HG02870 (cell line): ENCODE results near the gene PNMT.
"Not testable (repeated sequence)": the region's sequence is repeated elsewhere in the genome, so short reads cannot be mapped to it uniquely, and the experiment has no call there.

Source experiments
- ATAC-seq: cut with Tn5 transposase; IDR thresholded peaks from one replicate; pipeline ENCODE4 v1.9.1; 2021; ENCODE audit warnings: mild to moderate bottlenecking, moderate library complexity; ENCODE audit not compliant: unreplicated experiment

PNMT gene

DNA sequence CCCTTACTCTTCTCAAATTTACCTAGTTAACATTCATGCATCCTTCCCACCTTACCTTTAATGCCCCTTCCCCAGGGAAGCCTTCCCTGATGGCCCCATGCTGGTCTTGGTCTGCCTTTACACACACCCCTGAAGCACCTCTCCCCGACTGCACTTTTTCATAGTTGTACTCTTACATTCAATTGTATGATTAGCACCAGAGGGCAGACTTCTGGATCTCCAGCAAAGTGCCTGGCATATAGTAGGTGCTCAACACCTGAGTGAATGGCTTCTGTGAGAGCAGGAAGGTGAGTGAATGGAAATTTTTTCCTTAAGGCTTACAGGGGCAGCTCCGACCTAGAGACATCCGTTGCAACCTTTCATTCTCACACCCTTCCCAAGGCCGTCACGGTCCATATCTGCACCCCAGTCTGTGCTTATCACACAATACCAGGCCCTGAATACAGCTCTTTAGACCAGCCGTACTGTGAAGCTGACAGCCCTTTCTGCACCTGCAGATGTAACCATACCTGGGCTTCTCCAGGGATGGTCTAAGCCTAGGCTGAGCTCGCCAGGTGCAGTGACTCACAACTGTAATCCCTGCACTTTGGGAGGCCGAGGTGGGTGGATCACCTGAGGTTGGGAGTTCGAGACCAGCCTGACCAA is 15.2 kb downstream of the PNMT start:
- ATAC-seq: no peak

DNA sequence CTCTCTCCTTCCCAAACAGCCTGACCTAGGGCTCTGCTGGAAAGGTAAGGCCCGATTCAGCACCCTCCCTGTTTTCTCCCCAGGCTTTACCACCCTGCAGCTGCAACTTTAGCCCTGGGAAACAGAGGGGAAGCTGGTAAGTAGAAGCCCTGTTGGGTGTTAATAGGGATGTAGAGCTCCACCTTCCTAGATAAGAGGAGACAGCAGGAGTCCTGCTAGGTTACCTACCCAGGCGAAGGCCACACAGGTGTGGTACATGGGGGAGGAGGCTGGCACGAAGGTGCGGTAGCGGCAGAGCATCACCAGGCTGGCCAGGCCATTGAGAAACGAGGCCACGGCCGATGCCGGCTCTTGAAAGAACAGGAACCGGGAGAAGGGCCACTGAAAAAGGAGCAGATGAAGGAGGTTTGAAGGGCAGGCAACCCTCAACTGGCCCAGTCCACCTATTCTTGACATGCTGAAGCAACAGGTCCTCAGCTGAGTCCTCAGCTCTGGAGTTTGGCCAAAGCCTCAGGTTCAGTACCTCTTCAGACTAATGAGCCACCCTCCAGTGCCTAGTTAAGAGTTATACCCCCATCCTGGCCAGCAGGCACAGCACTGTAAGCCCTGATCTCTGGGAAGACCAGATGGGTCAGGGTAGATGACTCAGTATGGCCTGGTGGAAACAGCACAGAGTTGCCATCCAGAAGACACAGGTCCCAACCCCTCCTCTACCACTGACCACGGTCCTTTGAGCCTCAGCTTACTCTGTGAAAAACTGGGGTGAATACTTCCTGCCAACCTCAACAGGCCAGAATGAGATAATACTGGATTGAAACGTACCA is 16.3 kb downstream of the PNMT start:
- ATAC-seq: no peak

DNA sequence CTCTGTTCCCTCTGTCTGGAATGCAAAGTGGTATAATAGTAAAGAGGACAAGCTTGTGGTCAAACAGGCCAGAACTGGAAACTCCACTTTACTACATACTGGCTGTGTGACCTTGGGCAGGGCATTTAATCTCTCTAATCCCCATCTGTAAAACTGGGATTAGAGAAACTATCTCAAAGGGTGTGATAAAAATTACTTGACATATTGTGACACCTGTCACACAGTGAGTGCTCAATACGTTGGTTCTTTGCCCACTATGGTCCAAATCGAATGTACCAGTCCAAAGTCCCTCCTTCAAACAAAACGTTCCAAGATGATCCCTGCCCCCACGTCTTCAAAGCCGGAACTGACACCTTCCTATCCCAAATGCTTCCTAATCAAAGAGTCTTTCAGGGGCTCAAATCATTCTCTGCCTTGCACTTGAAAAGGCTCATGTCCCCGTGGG is 18.9 kb downstream of the PNMT start:
- no peak for ATAC-seq

DNA sequence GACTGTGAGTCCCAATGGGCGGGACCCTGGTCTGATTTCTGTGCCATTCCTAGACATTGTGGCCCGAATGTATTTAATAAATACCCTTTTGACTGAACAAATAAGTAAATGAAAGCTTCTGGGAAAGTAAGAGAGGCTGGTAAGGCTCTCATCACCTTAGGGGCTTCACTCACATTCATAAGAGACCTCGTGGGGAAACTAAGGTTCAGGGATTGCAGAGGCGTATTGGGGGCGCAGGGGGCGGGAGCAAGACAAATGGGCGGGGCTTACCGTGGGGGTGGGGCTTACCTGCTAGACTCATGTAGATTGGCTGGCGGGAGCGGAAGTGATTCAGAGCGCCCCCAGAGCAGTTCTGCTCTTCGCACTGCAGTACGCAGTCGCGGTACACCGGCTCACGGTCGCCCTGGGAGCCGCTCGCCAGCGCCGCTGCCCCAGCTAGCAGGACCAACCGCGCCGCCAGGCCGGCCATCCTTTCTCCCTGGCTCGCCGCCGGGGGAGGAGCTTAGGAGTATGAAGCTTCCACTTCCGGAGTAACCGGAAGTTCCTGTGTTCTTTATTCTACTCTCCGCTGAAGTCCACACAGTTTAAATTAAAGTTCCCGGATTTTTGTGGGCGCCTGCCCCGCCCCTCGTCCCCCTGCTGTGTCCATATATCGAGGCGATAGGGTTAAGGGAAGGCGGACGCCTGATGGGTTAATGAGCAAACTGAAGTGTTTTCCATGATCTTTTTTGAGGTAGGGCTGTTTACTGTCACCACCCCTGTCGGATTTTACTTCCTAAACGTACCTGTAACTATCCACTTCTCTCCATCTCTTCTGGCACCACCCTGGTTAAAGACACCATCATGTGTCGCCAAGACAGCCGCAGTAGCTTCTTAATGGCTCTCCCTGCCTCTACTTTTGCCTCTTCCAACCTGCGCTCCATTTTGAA is 19.6 kb downstream of the PNMT start, which contains the start of gene PGAP3:
Gene PGAP3, minus strand, starts transcription at position 512 of the 929 bp plus-strand sequence. Its CDS starts 43 bp downstream, at position 469.
- peak; percentile 84 for ATAC-seq

DNA sequence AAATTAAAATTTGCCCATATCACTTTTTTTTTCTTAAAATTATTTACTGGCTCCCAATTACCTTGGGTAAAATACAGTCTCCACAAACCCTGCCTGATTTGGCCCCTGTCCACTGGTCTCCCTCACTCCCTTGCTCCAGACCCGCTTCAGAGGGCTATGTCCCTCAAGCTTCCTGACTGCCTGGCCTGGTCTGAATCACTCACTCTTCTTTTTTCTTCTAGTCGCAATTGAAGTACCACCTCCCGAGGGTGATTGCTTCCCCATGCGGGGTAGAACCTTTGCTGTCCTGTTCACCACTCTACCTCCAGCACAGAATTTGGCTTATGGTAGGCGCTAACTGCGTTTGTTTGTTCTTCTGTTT is 20.2 kb downstream of the PNMT start:
- no peak for ATAC-seq

DNA sequence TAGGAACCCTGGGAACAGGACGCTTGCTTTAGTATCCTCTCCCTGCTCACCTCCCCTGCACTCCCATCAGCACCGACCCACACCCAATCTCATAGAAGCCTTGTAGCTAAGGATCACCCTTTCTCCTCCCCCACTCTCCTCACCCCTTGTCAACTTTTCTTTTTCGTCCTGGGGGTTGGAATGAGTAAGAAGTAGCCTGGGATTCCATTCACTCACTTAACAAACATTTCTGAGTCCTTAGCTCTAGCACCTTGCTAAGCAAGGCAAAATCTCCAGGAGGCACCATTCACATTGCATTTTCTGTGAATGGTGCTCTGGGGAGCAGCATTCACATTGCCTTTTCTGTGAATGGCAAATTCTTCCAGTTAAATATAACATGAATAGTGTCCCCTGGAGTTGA is 20.7 kb downstream of the PNMT start:
- ATAC-seq: no peak

DNA sequence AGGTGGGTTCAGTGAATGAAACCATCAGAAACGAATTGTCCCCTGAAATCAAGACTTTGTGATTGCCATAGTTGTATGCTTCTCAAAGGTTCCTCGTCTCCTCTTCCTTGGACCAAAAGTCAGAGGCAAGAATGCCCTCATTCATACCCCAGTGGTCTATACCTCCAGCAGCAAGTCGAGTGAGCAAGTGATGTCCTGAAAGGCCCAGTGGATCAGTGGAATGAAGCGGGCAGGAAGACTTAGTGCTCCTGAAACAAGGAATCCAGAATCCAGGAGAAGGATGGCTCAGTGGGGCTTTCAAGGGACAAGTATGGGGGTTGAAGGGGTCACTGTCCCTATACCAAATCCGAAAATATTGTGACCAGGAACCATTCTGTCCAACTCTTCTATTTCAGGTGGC is 26.3 kb downstream of the PNMT start:
- ATAC-seq: no peak

DNA sequence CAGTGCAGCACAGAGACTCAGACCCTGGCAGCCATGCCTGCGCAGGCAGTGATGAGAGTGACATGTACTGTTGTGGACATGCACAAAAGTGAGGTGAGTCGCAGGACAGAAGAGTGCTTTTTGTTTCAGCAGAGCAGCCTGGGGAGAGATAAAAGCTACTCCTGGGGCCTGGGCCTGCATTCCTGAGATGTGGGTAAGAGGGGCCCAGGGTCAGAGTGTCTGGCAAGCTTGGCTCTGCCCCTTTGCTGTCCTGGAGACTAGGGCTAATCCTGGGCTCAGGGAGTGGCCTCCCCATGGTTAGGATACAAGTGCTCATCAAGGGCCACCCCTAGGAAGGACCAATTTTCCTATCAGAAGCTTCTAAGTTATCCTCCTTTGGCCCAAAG is 26.8 kb downstream of the PNMT start:
- ATAC-seq: no peak

DNA sequence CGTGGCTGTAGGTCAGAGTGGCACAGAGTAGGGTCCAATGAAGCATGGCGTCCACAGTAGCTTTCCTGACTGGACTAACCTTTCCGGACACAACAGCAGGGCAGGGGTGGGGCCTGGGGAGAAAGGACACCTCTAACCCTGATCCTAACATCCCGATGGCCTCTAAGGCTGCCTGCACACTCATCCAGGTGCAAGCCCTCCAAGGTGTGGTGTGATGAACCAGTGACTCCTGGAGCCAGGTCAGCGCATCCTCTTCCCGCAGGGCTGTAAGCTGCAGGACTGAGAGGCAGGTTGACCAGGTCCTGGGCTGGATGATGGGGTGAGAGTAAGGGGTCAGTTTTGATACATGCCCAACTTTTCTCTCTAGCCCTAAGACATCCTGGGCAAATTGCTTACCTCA is 28.5 kb downstream of the PNMT start:
- no peak for ATAC-seq

DNA sequence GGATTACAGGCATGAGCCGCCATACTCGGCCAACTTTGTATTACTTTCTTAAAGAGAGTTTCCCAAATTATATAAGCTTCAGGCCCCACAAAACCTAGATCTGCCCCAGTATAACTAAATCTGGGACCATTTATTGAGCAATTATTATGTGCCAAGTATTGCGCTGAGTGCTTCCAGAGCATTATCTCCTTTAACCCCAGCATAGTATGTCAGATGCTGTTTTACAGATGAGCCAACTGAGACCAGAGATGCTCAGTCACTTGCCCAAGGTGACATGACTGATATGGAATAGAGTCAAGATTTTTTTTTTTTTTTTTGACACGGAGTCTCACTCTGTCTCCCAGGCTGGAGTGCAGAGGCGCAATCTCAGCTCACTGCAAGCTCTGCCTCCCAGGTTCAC is 29.7 kb downstream of the PNMT start:
- no peak for ATAC-seq

DNA sequence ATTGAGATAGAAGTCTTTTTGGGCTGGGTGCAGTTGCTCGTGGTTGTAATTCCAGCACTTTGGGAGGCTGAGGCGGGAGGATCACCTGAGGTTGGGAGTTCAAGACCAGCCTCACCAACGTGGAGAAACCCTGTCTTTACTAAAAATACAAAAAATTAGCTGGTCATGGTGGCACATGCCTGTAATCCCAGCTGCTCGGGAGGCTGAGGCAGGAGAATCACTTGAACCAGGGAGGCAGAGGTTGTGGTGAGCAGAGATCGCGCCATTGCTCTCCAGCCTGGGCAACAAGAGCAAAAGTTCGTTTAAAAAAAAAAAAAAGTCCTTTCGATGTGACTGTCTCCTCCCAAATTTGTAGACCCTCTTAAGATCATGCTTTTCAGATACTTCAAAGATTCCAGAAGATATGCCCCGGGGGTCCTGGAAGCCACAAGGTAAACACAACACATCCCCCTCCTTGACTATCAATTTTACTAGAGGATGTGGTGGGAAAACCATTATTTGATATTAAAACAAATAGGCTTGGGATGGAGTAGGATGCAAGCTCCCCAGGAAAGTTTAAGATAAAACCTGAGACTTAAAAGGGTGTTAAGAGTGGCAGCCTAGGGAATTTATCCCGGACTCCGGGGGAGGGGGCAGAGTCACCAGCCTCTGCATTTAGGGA is 31.0 kb downstream of the PNMT start:
- not testable (repeated sequence) for ATAC-seq

DNA sequence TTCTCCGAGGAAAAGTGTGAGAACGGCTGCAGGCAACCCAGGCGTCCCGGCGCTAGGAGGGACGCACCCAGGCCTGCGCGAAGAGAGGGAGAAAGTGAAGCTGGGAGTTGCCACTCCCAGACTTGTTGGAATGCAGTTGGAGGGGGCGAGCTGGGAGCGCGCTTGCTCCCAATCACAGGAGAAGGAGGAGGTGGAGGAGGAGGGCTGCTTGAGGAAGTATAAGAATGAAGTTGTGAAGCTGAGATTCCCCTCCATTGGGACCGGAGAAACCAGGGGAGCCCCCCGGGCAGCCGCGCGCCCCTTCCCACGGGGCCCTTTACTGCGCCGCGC is 31.5 kb downstream of the PNMT start, which contains the start of gene ERBB2:
Gene ERBB2, plus strand, starts transcription at position 247 of the 330 bp plus-strand sequence. CDS start 175 bp downstream, outside the sequence.
- no peak for ATAC-seq

DNA sequence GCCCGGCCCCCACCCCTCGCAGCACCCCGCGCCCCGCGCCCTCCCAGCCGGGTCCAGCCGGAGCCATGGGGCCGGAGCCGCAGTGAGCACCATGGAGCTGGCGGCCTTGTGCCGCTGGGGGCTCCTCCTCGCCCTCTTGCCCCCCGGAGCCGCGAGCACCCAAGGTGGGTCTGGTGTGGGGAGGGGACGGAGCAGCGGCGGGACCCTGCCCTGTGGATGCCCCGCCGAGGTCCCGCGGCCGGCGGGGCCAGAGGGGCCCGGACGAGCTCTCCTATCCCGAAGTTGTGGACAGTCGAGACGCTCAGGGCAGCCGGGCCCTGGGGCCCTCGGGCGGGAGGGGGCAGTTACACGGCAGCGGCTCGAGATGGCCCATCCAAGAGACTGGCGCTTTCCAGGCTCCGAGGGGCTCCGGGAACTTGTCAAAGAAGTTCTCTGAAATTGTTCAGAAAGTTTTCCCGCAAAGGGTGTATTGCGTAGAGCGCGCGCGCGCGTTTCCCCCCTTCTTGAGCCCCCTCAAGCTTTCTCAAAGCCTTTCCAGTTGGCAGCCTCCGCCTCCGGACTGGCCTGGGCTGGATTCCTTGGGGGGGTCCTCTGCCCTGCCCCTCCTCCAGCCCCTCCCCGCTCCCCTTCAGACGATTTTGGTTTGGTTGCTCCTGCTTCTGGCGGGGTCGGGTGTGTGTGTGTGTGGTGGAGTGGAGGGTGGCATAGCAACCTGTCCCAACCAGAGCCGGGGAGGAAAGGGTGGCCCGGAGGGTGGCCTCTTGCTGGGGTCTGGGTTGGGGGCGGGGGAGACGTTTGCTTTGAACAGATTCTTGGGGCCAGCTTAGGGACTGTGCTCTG is 32.1 kb downstream of the PNMT start:
- ATAC-seq: no peak

DNA sequence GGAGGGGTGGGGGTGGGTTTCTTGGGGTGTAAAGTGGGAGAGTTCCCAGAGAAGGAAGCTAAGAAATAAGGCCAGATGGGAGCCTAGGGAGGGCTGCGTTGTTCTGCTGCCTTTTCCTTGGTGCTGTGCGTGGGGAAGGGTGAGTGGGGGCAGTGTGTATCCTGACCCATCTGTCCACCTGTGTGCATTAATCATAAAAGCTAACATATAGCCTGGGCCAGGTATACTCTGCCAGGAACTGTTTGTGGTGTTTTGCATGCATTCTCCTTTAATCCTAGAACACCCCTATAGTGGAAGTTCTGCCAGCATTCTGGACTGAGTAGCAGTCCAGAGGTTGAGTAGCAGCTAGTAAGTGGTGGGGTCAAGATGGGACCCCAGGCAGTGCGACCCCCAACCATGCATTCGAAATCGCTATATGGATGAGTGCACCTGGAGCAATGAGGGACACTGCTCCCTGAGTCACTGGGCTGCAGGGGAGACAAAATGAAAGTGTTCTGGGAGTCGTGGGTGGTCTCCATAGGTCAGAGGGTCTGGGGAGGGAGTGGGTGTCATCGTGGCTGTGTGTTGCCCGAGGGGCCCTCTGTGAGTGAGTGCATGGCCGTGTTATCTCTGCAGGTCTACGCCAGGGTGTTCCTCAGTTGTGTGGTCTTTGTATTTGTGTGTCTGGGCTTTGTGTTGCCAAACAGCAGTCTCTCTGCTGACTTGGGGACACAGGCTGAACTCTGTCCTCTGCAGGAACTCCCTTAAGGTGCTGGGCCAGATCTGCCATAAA is 32.9 kb downstream of the PNMT start:
- ATAC-seq: no peak

DNA sequence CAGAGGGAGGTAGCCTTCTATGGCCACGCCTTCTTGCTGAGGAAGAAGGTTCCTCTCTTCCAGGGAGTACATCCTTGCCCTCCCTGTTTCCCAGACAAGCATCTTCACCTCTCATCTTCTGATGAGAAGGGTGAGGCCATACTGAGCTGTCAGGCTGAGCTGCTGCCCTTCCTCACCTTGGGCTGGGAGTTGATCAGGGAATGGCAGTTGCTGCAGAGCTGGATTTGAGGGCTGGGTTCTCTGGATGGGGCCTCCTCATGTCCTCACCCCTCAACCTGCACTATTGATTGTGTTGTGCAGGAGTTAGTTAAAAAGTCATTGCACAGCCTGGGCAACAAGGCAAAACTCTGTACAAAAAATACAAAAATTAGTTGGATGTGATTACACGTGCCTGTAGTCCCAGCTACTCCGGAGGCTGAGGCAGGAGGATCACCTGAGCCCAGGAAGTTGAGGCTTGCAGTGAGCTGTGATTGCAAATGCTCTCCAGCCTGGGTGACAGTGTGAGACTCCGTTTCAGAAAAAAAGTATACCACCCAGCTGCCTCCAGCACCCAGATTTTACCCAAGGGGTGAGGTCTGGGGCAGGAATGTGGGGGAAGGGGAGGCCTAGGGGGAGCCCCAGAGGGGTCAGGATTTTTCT is 33.6 kb downstream of the PNMT start:
- ATAC-seq: no peak

DNA sequence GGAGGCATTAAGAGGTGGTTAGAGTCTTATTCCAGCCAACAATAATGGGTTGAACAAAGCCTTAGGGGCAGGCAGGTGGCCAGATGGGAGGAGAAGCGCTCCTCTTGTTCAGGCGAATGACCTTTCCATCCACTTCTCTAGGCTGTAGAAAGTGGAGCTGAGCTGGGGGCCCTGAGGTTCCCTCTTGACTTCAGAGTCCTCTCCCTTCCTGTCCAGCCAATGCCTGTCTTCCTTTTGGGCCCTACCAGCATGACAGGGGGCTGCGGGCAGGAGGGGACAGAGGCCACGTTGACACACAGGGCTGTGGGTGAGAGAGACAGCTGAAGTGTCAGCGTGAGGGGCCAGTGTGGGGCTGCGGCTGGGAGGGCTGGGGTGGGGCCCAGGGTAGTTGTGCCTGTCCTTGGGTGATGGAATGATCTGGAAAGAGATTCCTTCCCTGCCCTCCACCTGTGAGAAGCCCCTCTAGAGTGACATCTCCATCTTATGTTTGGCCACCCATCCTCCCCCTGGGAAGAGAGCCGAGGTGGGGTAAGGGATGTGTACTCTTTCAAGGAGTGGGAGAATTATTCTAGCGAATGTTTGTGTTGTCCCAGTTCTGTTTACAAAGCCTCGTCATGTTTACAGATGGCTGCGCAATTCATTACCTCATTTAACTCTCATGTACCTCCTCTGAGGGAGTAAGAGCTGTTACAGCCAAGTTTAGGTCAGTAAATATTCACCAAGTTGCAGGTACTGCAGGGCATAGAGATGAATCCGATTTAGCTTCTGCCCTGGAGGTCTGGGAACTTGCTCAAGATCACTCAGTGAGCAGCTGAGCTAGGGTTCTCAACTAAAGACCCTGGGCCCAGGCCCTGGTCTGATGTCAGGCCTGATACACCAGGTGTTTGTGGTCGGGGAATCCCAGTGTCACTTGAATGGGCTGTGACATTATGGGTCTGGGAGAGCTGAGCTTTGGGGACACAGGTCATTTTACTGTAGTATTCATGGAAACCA is 34.9 kb downstream of the PNMT start:
- no peak for ATAC-seq

DNA sequence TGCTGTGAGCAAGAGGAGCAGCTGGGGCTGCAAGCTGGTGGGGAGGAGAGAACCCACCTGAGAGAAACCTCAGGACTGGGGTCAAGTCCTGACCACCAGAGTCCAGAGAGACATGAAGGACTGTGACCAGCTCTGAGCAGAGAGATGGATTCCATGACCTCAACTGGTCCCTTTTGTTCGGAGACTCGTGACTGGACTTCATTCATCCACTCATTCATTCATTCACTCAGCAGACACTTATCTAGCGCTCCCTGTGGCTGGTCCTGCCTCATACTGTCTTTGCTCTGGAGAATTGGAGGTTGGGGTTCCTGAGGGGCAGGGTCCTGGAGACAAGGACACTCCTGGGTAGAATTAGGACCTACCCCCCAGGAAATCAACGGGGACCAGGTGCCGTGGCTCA is 35.7 kb downstream of the PNMT start:
- no peak for ATAC-seq
